HEK293 (cell line): ENCODE results near the gene RBM4B.

ENCODE experiments used
- AEBP2 ChIP-seq: fragments of 450-650 bp; formaldehyde crosslinking; IDR thresholded peaks from 2 replicates; pipeline ENCODE4 v1.5.1; 2016; ENCODE audit warnings: missing biosample characterization, missing genetic modification characterization, borderline replicate concordance
- BCL11A ChIP-seq: fragments of 450-650 bp; formaldehyde crosslinking; IDR thresholded peaks from 2 replicates; pipeline ENCODE4 v1.5.1; 2016; ENCODE audit warnings: low read depth, missing biosample characterization, missing genetic modification characterization
- EGR2 ChIP-seq: fragments of 450-650 bp; formaldehyde crosslinking; IDR thresholded peaks from 2 replicates; pipeline ENCODE4 v1.5.1; 2016; ENCODE audit warnings: low read depth, missing biosample characterization, missing genetic modification characterization
- FEZF1 ChIP-seq: fragments of 450-650 bp; formaldehyde crosslinking; IDR thresholded peaks from 2 replicates; pipeline ENCODE4 v1.5.1; 2016; ENCODE audit warnings: missing biosample characterization, missing genetic modification characterization
- GLIS1 ChIP-seq: fragments of 450-650 bp; formaldehyde crosslinking; IDR thresholded peaks from 2 replicates; pipeline ENCODE4 v1.5.1; 2016; ENCODE audit warnings: missing biosample characterization, missing genetic modification characterization
- KLF16 ChIP-seq: fragments of 450-650 bp; formaldehyde crosslinking; IDR thresholded peaks from 2 replicates; pipeline ENCODE4 v1.5.1; 2017; ENCODE audit warnings: missing biosample characterization, missing genetic modification characterization
- MYNN ChIP-seq: fragments of 450-650 bp; formaldehyde crosslinking; IDR thresholded peaks from 2 replicates; pipeline ENCODE4 v1.5.1; 2016; ENCODE audit warnings: missing biosample characterization, missing genetic modification characterization, borderline replicate concordance
- MZF1 ChIP-seq: fragments of 450-650 bp; formaldehyde crosslinking; IDR thresholded peaks from 2 replicates; pipeline ENCODE4 v1.5.1; 2017; ENCODE audit warnings: missing biosample characterization, missing genetic modification characterization, borderline replicate concordance
- OSR2 ChIP-seq: fragments of 450-650 bp; formaldehyde crosslinking; IDR thresholded peaks from 2 replicates; pipeline ENCODE4 v1.5.1; 2016; ENCODE audit warnings: missing biosample characterization, missing genetic modification characterization
- SCRT2 ChIP-seq: fragments of 450-650 bp; formaldehyde crosslinking; IDR thresholded peaks from 2 replicates; pipeline ENCODE4 v1.5.1; 2016; ENCODE audit warnings: missing biosample characterization, missing genetic modification characterization
- ZBTB48 ChIP-seq: fragments of 450-650 bp; formaldehyde crosslinking; IDR thresholded peaks from 2 replicates; pipeline ENCODE4 v1.5.1; 2016; ENCODE audit warnings: missing biosample characterization, missing genetic modification characterization
- ZBTB8A ChIP-seq: fragments of 450-650 bp; formaldehyde crosslinking; IDR thresholded peaks from 2 replicates; pipeline ENCODE4 v1.5.1; 2016; ENCODE audit warnings: missing biosample characterization, missing genetic modification characterization
- ZNF114 ChIP-seq: fragments of 450-650 bp; formaldehyde crosslinking; IDR thresholded peaks from 2 replicates; pipeline ENCODE4 v1.5.0; 2017; ENCODE audit warnings: missing biosample characterization, missing genetic modification characterization
- ZNF121 ChIP-seq: fragments of 450-650 bp; formaldehyde crosslinking; IDR thresholded peaks from 2 replicates; pipeline ENCODE4 v1.5.1; 2016; ENCODE audit warnings: missing biosample characterization, missing genetic modification characterization
- ZNF169 ChIP-seq: fragments of 450-650 bp; formaldehyde crosslinking; IDR thresholded peaks from 2 replicates; pipeline ENCODE4 v1.5.1; 2016; ENCODE audit warnings: missing biosample characterization, missing genetic modification characterization
- ZNF274 ChIP-seq, 2 experiments: fragments of 200-500 bp in 1 of 2; fragments of 450-650 bp in 1 of 2; sonication (Bioruptor generic) in 1 of 2; formaldehyde crosslinking in 1 of 2; IDR thresholded peaks; 2 replicates each; pipeline versions ENCODE4 v1.5.1 to v1.6.1; 2014 to 2016; ENCODE audit warnings: borderline replicate concordance in 1 of 2, inconsistent platforms in 1 of 2, low read length in 1 of 2, missing biosample characterization in 1 of 2, missing genetic modification characterization in 1 of 2
- ZNF280D ChIP-seq: fragments of 450-650 bp; formaldehyde crosslinking; IDR thresholded peaks from 2 replicates; pipeline ENCODE4 v1.5.1; 2016; ENCODE audit warnings: missing biosample characterization, missing genetic modification characterization
- ZNF362 ChIP-seq: fragments of 450-650 bp; formaldehyde crosslinking; IDR thresholded peaks from 2 replicates; pipeline ENCODE4 v1.5.1; 2016; ENCODE audit warnings: missing biosample characterization, missing genetic modification characterization
- ZNF366 ChIP-seq: fragments of 450-650 bp; formaldehyde crosslinking; conservative IDR thresholded peaks from 2 replicates; pipeline ENCODE4 v1.5.1; 2016; ENCODE audit warnings: missing biosample characterization, missing genetic modification characterization
- ZNF398 ChIP-seq: fragments of 450-650 bp; formaldehyde crosslinking; IDR thresholded peaks from 2 replicates; pipeline ENCODE4 v1.5.1; 2017; ENCODE audit warnings: missing biosample characterization, missing genetic modification characterization
- ZNF449 ChIP-seq: fragments of 450-650 bp; formaldehyde crosslinking; IDR thresholded peaks from 2 replicates; pipeline ENCODE4 v1.5.1; 2017; ENCODE audit warnings: missing biosample characterization, mild to moderate bottlenecking, missing genetic modification characterization, moderate library complexity
- ZNF488 ChIP-seq: fragments of 450-650 bp; formaldehyde crosslinking; IDR thresholded peaks from 2 replicates; pipeline ENCODE4 v1.5.1; 2016; ENCODE audit warnings: missing biosample characterization, missing genetic modification characterization
- ZNF510 ChIP-seq: fragments of 450-650 bp; formaldehyde crosslinking; IDR thresholded peaks from 2 replicates; pipeline ENCODE4 v1.5.1; 2018; ENCODE audit warnings: mild to moderate bottlenecking, missing genetic modification characterization, missing biosample characterization; ENCODE audit not compliant: insufficient replicate concordance
- ZNF596 ChIP-seq: fragments of 450-650 bp; IDR thresholded peaks from 2 replicates; pipeline ENCODE4 v1.5.0; 2018; ENCODE audit warnings: missing biosample characterization, mild to moderate bottlenecking, missing genetic modification characterization, moderate library complexity
- ZNF677 ChIP-seq: fragments of 450-650 bp; IDR thresholded peaks from 2 replicates; pipeline ENCODE4 v1.5.0; 2018; ENCODE audit warnings: missing biosample characterization, mild to moderate bottlenecking, missing genetic modification characterization, moderate library complexity
- ZNF843 ChIP-seq: fragments of 450-650 bp; formaldehyde crosslinking; IDR thresholded peaks from 2 replicates; pipeline ENCODE4 v1.5.1; 2016; ENCODE audit warnings: missing biosample characterization, missing genetic modification characterization
- ZSCAN5A ChIP-seq: fragments of 450-650 bp; formaldehyde crosslinking; IDR thresholded peaks from 2 replicates; pipeline ENCODE4 v1.5.1; 2016; ENCODE audit warnings: missing biosample characterization, missing genetic modification characterization
- ZXDB ChIP-seq: fragments of 450-650 bp; formaldehyde crosslinking; IDR thresholded peaks from 2 replicates; pipeline ENCODE4 v1.5.1; 2016; ENCODE audit warnings: missing biosample characterization, missing genetic modification characterization

Gene RBM4B

GRCh38 chr11:66720223-66720898 lies 42.7 kb upstream of the RBM4B start (continued):
- TF ChIP-seq ZNF280D (no peak), ZNF510 (tag by site-specific recombination) (no peak), ZNF596 (no peak), AEBP2 (tag by site-specific recombination) (no peak), ZNF362 (tag by site-specific recombination) (no peak), ZNF398 (tag by site-specific recombination) (0 out of 2 replicates have a peak, but pooled peaks have one; percentile 24), ZNF449 (tag by site-specific recombination) (peak; percentile 68), MZF1 (tag by site-specific recombination) (no peak), ZNF169 (tag by site-specific recombination) (no peak), ZSCAN5A (tag by site-specific recombination) (no peak), BCL11A (no peak), ZNF274 (IDR thresholded peaks at IDR 0.05; ENCODE audit: low read length) (no peak), ZNF274 (tag by site-specific recombination; IDR thresholded peaks at IDR 0.05; ENCODE audit: borderline replicate concordance) (no peak), ZBTB48 (tag by site-specific recombination) (0 out of 2 replicates have a peak, but pooled peaks have one; percentile 15), ZNF121 (tag by site-specific recombination) (no peak), ZNF114 (no peak), ZXDB (tag by site-specific recombination) (no peak), ZNF677 (tag by site-specific recombination) (no peak), FEZF1 (tag by site-specific recombination) (no peak), OSR2 (tag by site-specific recombination) (0 out of 2 replicates have a peak, but pooled peaks have one; percentile 18), ZNF843 (tag by site-specific recombination) (no peak), SCRT2 (tag by site-specific recombination) (peak; percentile 100), MYNN (tag by site-specific recombination) (no peak), ZNF488 (tag by site-specific recombination) (no peak), GLIS1 (peak; percentile 79), EGR2 (peak; percentile 90), KLF16 (no peak), ZBTB8A (tag by site-specific recombination) (no peak), ZNF366 (peak; percentile 74)
